Kidney epithelial cell (primary cell): ENCODE data around the gene HAL. TPM values are rescaled to one million over a fixed set of nuclear protein-coding genes. Genes with fewer than 3 reads are reported as not detected.

Experiments used
- DNase-seq: peaks from one replicate; pipeline ENCODE4 v3.0.0-alpha.2; 2010; ENCODE audit warnings: low read depth
- H3K27me3 ChIP-seq: 2 replicates; pipeline ENCODE4 v1.6.0; 2011; ENCODE audit warnings: low read length; ENCODE audit not compliant: control insufficient read depth, insufficient read depth
- H3K36me3 ChIP-seq: 2 replicates; pipeline ENCODE4 v1.5.1; 2011; ENCODE audit warnings: low read length; ENCODE audit not compliant: control insufficient read depth, insufficient read depth
- H3K4me3 ChIP-seq: 2 replicates; pipeline ENCODE4 v1.5.1; 2011; ENCODE audit warnings: low read depth, mild to moderate bottlenecking, control low read depth, low read length
- total RNA-seq: library from RNA; depleted of rRNA; stranded (reverse); fragments of >200 nt; gene quantifications from 2 replicates; pipeline ENCODE4 v1.2.3, GENCODE V29; 2015
- TF ChIP-seq, protein P1 (sequence below): IDR thresholded peaks from 2 replicates; pipeline ENCODE4 v1.5.1; 2011; ENCODE audit warnings: mild to moderate bottlenecking, moderate library complexity, low read length, control low read depth, inconsistent platforms; ENCODE audit not compliant: insufficient read depth, poor library complexity, severe bottlenecking

HAL gene
- total RNA-seq, 1 donor from 2014 or later = 0.21 TPM

DNA sequence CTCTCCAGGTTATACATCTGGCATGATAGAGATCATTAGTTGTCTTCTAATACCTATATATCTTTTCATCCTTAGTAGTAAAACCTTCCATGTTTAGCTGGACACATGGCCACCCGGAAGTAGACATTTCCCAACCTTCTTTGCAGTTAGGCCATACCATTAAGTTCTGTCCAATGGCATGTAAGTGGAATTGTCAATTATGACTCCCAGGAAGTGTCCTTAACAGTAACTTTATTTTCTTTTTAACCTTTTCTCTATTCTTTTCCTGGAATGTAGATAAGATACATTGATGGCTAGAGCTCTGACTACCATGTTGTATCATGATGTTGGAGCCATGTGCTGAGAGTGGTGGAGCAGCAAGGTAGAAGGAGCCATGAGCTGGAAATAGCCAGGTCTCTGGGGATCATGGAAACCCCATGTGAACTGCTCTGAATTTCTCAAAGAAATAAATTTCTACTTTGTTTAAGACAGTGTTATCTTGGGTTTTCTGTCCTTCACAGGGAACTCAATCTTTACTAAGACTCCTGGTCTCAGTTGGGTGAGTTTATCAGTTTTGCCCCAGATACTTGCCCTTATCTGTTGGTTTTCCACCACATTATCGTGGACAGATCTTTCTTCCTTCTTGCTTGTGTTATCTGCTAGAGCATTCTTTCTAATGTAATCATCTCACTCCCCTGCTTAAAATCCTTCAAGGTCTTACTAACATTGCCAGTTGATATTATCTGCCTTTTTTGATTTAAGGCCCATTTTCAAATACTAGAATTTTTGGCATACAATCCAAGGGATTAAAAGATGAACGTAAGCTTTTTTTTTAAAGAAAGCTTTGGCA is 44.4 kb upstream of the HAL start:
- TF ChIP-seq, protein P1, sequence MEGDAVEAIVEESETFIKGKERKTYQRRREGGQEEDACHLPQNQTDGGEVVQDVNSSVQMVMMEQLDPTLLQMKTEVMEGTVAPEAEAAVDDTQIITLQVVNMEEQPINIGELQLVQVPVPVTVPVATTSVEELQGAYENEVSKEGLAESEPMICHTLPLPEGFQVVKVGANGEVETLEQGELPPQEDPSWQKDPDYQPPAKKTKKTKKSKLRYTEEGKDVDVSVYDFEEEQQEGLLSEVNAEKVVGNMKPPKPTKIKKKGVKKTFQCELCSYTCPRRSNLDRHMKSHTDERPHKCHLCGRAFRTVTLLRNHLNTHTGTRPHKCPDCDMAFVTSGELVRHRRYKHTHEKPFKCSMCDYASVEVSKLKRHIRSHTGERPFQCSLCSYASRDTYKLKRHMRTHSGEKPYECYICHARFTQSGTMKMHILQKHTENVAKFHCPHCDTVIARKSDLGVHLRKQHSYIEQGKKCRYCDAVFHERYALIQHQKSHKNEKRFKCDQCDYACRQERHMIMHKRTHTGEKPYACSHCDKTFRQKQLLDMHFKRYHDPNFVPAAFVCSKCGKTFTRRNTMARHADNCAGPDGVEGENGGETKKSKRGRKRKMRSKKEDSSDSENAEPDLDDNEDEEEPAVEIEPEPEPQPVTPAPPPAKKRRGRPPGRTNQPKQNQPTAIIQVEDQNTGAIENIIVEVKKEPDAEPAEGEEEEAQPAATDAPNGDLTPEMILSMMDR = no peak
- H3K36me3 ChIP-seq = no peaks in the 10 kb centered on the region
- no peak overlapping the region for H3K4me3 ChIP-seq
- H3K27me3 ChIP-seq = no peaks in the 10 kb centered on the region
- DNase-seq = no peak

DNA sequence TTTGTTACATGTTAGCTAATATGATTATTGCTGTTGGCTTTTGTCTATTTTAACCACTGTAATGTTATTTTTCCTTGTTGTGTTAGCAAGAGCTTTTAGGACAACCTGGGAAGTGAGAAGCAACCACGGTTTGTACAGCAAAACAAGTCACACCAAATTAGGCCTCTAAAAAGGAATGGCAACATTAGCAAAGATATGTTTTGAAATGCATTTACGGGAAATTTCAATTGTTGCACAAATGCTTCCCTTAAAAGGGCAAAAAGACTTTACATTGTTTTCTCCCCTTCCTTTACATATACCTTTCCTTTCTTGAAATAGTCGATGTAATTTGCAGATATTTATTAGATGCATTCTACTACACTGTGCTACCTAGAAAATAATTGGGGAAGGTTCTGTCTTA is 43.4 kb upstream of the HAL start:
- TF ChIP-seq, protein P1 = no peak
- no peak for DNase-seq
- no peak overlapping the region for H3K4me3 ChIP-seq
- no peaks in the 10 kb centered on the region for H3K27me3 ChIP-seq
- H3K36me3 ChIP-seq = no peaks in the 10 kb centered on the region

DNA sequence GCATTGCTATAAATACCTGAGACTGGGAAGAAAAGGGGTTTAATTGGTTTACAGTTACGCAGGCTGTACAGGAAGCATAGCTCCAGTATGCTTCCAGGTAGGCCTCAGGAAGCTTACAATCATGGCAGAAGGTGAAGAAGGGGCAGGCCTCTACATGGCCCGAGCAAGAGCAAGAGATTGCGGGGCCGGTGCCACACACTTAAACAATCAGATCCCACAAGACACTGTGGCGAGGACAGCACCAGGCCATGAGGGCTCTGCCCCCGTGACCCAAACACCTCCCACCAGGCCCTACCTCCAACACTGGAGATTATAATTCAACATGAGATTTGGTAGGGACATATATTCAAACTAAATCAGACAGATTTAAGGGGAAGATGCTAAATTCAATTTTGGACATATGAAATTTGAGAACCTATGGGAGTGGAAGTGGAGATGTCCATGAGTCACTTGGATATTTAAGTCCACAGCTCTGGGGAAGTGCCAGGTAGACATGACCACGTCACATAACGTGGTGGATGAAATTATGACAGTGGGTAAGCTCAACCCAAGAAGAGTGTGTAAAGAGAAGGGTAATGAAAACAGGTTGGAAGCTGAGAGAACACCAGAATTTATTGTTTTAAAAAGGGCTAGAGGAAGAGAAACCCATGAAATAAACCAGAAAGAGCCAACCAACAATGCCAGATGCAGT is 40.8 kb upstream of the HAL start:
- TF ChIP-seq, protein P1 = no peak
- Histone ChIP-seq H3K27me3 (no peaks in the 10 kb centered on the region), H3K4me3 (no peak overlapping the region), H3K36me3 (no peaks in the 10 kb centered on the region)
- DNase-seq = no peak

DNA sequence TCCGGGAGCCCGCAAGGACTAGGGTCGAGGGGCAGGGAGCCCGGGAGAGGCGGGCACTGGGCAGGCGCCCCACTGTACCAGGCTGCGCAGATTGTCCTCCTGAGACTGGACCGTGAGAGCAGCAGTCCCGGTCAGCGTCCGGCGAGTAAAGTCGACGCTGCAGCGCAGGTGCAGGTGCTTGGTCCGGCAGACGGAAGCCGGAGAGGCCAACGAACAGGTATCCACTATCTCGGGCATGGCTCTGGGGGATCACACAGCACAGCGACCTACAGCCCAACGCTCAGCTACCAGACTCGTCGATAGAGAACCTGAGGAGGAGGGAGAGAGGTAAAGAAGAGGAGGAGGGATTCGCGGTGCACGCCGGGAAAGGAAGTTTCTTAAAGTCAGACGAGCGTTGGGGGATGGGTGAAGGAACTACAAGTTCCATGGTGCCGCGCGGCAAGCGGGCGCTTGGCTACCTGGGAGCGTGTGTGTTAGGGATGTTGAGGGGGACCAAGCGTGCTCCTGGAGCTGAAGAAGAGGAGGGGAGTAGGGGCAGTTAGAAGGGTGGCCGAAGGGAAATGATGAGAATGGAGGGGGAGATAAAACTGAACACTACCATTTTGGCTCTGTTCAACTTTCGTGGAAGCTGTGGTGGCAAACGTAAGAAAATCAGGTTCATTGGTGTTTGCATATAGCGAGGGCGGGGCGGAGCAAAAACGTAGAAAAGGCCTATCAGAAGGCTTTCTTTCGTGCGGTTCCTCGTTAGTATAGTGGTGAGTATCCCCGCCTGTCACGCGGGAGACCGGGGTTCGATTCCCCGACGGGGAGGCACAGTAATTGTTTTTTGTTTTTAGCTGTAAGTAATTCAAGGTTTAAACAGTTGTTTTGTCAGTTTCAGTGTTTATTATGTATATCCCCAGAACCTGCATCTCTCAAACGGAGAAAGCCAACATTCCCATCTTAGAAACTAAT is 39.4 kb upstream of the HAL start, which contains the start of gene LTA4H:
Gene LTA4H (minus strand): TSS at position 305 of the 954 bp plus-strand sequence. CDS start 68 bp downstream, at position 237.
- TF ChIP-seq, protein P1 = no peak
- H3K4me3 ChIP-seq = peak within 1 kb of the TSS; percentile 71
- peak; percentile 95 for DNase-seq
- no peaks in the 10 kb centered on the region for H3K36me3 ChIP-seq
- no peaks in the 10 kb centered on the region for H3K27me3 ChIP-seq

DNA sequence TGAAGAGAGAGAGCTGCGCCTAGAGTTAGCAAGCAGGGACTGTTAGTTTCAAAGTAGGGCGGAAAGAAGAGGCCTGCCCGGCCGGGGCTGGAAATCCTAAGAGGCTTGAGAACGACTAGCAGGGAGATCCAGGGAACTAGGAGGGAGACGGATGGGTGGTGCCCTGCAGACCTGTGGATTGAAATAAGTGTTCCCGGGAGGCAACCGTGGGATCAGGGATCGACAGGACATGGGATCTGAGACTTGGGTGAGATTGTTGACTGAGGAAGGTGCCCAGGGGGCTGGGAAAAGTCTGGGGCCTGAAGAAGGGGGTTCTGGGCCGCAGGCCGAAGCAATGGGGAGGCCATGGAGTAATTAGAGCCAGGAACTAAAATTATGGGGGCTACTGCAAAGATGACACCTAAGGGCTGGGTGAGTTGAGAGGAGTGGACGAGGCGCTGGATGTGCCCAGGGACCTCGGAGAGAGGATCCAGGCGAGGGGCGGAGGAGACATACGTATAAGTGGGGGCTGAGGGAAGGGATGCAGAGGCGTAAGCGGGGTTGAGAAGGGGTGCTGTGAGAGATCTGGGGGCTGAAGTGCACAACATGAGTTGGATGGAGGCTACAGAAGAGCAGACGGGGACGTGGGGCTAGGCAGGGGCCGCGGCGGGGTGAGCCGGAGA is 38.6 kb upstream of the HAL start:
- no peak for DNase-seq
- TF ChIP-seq, protein P1 = no peak
- no peaks in the 10 kb centered on the region for H3K27me3 ChIP-seq
- peak overlapping the region; percentile 71 for H3K4me3 ChIP-seq
- H3K36me3 ChIP-seq = no peaks in the 10 kb centered on the region
